SU-DHL-6 (cell line): ENCODE measurements around the gene RECK.

Experiments
- EZH2phosphoT487 ChIP-seq: fragments of 200-600 bp; sonication (generic), shearing (Covaris generic); conservative IDR thresholded peaks from 2 replicates; pipeline ENCODE4 v1.6.1; 2018; ENCODE audit warnings: mild to moderate bottlenecking, antibody characterized with exemption, low read length, moderate library complexity, mixed read lengths
- TF ChIP-seq, protein P1 (sequence below): fragments of 200-600 bp; sonication (generic); IDR thresholded peaks from one replicate; pipeline ENCODE4 v1.5.1; 2017; ENCODE audit warnings: antibody characterized with exemption, mild to moderate bottlenecking, low read length, moderate library complexity; ENCODE audit not compliant: insufficient read depth, poor library complexity, severe bottlenecking

- TF ChIP-seq, protein P1, sequence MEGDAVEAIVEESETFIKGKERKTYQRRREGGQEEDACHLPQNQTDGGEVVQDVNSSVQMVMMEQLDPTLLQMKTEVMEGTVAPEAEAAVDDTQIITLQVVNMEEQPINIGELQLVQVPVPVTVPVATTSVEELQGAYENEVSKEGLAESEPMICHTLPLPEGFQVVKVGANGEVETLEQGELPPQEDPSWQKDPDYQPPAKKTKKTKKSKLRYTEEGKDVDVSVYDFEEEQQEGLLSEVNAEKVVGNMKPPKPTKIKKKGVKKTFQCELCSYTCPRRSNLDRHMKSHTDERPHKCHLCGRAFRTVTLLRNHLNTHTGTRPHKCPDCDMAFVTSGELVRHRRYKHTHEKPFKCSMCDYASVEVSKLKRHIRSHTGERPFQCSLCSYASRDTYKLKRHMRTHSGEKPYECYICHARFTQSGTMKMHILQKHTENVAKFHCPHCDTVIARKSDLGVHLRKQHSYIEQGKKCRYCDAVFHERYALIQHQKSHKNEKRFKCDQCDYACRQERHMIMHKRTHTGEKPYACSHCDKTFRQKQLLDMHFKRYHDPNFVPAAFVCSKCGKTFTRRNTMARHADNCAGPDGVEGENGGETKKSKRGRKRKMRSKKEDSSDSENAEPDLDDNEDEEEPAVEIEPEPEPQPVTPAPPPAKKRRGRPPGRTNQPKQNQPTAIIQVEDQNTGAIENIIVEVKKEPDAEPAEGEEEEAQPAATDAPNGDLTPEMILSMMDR, result no peak
- no peak for TF ChIP-seq EZH2phosphoT487
Measured at GRCh38 chr9:36162211-36162738, 125.6 kb downstream of the RECK start.
